ENCODE measurements around the gene BAIAP2. TPM values are rescaled to one million over a fixed set of nuclear protein-coding genes. Genes with fewer than 3 reads are reported as not detected.

BAIAP2 gene
- polyA plus RNA-seq, 1 donor from 2014 or later: 17.5 TPM

DNA sequence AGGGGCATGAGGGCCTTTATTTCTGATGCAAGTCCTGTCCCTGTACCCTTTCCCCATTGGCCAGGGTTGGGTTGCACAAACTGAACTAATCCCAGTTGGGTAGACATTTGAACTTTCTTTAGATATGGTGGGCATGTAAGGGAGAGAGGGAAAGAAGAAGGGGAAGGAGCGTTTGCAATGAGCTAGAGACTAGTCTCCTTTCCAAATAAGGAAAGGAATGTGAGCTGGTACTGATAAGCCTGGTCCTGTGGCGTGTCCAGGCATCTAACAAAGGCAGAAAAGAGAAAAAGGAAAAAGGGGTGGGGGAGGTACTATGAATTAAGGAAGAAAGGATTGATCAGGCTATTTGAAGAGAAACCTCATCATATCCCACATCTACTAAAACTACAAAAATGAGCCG is 23.0 kb upstream of the BAIAP2 start:
- Histone ChIP-seq H4K20me1 (ENCODE audit: insufficient read depth) (no peaks in the 10 kb centered on the region), H3K9ac (ENCODE audit: low read length) (no peak overlapping the region), H3K36me3 (ENCODE audit: insufficient read depth, low read length) (no peaks in the 10 kb centered on the region), H3K4me2 (ENCODE audit: low read length) (no peak overlapping the region), H2AFZ (ENCODE audit: low read depth, low read length) (no peak overlapping the region), H3K27me3 (ENCODE audit: insufficient read depth, low read depth, low read length) (no peaks in the 10 kb centered on the region), H3F3A (ENCODE audit: insufficient read depth, low read length, poor library complexity, severe bottlenecking) (no peaks in the 10 kb centered on the region), H3K9me3 (ENCODE audit: low read length) (peaks cover 7% of the 10 kb centered on the region), H3K9me2 (ENCODE audit: insufficient read depth, low read length) (no peaks in the 10 kb centered on the region), H3K79me2 (replicated peaks; ENCODE audit: insufficient read depth, low read length) (no peaks in the 10 kb centered on the region), H3K4me3 (ENCODE audit: low read length) (no peak overlapping the region), H3K27ac (ENCODE audit: low read length) (no peak overlapping the region)
- TF ChIP-seq CTCF (IDR thresholded peaks at IDR 0.05; ENCODE audit: poor library complexity, severe bottlenecking) (no peak), TAF1 (IDR thresholded peaks at IDR 0.05; ENCODE audit: low read depth) (no peak), EZH2 (IDR thresholded peaks at IDR 0.05; ENCODE audit: borderline replicate concordance, insufficient read depth, low read length, poor library complexity, severe bottlenecking) (no peak), POLR2AphosphoS5 (IDR thresholded peaks at IDR 0.05) (no peak), MXI1 (conservative IDR thresholded peaks at IDR 0.05; ENCODE audit: poor library complexity, severe bottlenecking) (no peak), EP300 (conservative IDR thresholded peaks at IDR 0.05; ENCODE audit: poor library complexity, severe bottlenecking) (no peak), RAD21 (conservative IDR thresholded peaks at IDR 0.05) (no peak), SMC3 (conservative IDR thresholded peaks at IDR 0.05; ENCODE audit: poor library complexity) (no peak)
- TF ChIP-seq, protein P1, sequence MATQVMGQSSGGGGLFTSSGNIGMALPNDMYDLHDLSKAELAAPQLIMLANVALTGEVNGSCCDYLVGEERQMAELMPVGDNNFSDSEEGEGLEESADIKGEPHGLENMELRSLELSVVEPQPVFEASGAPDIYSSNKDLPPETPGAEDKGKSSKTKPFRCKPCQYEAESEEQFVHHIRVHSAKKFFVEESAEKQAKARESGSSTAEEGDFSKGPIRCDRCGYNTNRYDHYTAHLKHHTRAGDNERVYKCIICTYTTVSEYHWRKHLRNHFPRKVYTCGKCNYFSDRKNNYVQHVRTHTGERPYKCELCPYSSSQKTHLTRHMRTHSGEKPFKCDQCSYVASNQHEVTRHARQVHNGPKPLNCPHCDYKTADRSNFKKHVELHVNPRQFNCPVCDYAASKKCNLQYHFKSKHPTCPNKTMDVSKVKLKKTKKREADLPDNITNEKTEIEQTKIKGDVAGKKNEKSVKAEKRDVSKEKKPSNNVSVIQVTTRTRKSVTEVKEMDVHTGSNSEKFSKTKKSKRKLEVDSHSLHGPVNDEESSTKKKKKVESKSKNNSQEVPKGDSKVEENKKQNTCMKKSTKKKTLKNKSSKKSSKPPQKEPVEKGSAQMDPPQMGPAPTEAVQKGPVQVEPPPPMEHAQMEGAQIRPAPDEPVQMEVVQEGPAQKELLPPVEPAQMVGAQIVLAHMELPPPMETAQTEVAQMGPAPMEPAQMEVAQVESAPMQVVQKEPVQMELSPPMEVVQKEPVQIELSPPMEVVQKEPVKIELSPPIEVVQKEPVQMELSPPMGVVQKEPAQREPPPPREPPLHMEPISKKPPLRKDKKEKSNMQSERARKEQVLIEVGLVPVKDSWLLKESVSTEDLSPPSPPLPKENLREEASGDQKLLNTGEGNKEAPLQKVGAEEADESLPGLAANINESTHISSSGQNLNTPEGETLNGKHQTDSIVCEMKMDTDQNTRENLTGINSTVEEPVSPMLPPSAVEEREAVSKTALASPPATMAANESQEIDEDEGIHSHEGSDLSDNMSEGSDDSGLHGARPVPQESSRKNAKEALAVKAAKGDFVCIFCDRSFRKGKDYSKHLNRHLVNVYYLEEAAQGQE (IDR thresholded peaks at IDR 0.05; ENCODE audit: borderline replicate concordance): no peak

- TF ChIP-seq EZH2 (IDR thresholded peaks at IDR 0.05; ENCODE audit: borderline replicate concordance, insufficient read depth, low read length, poor library complexity, severe bottlenecking) (no peak), EP300 (conservative IDR thresholded peaks at IDR 0.05; ENCODE audit: poor library complexity, severe bottlenecking) (no peak), CTCF (IDR thresholded peaks at IDR 0.05; ENCODE audit: poor library complexity, severe bottlenecking) (no peak), MXI1 (conservative IDR thresholded peaks at IDR 0.05; ENCODE audit: poor library complexity, severe bottlenecking) (no peak), RAD21 (conservative IDR thresholded peaks at IDR 0.05) (no peak), SMC3 (conservative IDR thresholded peaks at IDR 0.05; ENCODE audit: poor library complexity) (no peak), TAF1 (IDR thresholded peaks at IDR 0.05; ENCODE audit: low read depth) (no peak), POLR2AphosphoS5 (IDR thresholded peaks at IDR 0.05) (no peak)
- TF ChIP-seq, protein P1 (IDR thresholded peaks at IDR 0.05; ENCODE audit: borderline replicate concordance): no peak
- no peak overlapping the region for H3K9ac ChIP-seq (ENCODE audit: low read length)
- peaks cover 7% of the 10 kb centered on the region for H3K9me3 ChIP-seq (ENCODE audit: low read length)
- H3K27me3 ChIP-seq (ENCODE audit: insufficient read depth, low read depth, low read length): no peaks in the 10 kb centered on the region
- no peaks in the 10 kb centered on the region for H4K20me1 ChIP-seq (ENCODE audit: insufficient read depth)
- H3K79me2 ChIP-seq (replicated peaks; ENCODE audit: insufficient read depth, low read length): no peaks in the 10 kb centered on the region
- H2AFZ ChIP-seq (ENCODE audit: low read depth, low read length): no peak overlapping the region
- H3K4me2 ChIP-seq (ENCODE audit: low read length): no peak overlapping the region
- no peaks in the 10 kb centered on the region for H3K9me2 ChIP-seq (ENCODE audit: insufficient read depth, low read length)
- no peak overlapping the region for H3K4me3 ChIP-seq (ENCODE audit: low read length)
- H3K36me3 ChIP-seq (ENCODE audit: insufficient read depth, low read length): no peaks in the 10 kb centered on the region
- H3K27ac ChIP-seq (ENCODE audit: low read length): no peak overlapping the region
- no peaks in the 10 kb centered on the region for H3F3A ChIP-seq (ENCODE audit: insufficient read depth, low read length, poor library complexity, severe bottlenecking)
These were observed 22.1 kb upstream of the BAIAP2 start for GRCh38 chr17:81012574-81013447.
